ENCODE measurements around the gene EEFSEC. TPM values are rescaled to one million over a fixed set of nuclear protein-coding genes. Genes with fewer than 3 reads are reported as not detected.

The EEFSEC gene
- polyA plus RNA-seq, 1 donor from 2014 or later: 4.6 TPM

DNA sequence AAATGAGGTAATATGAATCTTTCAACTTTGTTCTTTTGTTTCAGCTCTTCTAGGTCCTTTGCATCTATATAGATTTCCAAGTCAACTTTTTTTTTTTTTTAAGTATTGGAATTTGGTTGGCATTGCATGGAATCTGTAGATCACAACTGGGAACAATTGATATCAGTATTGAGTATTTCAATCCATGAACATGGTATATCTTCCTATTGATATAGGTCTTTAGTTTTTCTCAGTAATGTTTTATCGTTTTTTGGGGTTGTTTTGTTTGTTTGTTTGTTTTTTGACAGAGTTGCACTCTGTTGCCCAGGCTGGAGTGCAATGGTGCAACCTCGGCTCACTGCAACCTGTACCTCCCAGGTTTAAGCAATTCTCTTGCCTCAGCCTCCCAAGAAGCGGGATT is 137.2 kb downstream of the EEFSEC start:
- Histone ChIP-seq H2AFZ (ENCODE audit: low read depth, low read length) (no peak overlapping the region), H3K9me2 (ENCODE audit: insufficient read depth, low read length) (no peaks in the 10 kb centered on the region)
- no peak for TF ChIP-seq RAD21 (conservative IDR thresholded peaks at IDR 0.05)
- TF ChIP-seq, protein P1, sequence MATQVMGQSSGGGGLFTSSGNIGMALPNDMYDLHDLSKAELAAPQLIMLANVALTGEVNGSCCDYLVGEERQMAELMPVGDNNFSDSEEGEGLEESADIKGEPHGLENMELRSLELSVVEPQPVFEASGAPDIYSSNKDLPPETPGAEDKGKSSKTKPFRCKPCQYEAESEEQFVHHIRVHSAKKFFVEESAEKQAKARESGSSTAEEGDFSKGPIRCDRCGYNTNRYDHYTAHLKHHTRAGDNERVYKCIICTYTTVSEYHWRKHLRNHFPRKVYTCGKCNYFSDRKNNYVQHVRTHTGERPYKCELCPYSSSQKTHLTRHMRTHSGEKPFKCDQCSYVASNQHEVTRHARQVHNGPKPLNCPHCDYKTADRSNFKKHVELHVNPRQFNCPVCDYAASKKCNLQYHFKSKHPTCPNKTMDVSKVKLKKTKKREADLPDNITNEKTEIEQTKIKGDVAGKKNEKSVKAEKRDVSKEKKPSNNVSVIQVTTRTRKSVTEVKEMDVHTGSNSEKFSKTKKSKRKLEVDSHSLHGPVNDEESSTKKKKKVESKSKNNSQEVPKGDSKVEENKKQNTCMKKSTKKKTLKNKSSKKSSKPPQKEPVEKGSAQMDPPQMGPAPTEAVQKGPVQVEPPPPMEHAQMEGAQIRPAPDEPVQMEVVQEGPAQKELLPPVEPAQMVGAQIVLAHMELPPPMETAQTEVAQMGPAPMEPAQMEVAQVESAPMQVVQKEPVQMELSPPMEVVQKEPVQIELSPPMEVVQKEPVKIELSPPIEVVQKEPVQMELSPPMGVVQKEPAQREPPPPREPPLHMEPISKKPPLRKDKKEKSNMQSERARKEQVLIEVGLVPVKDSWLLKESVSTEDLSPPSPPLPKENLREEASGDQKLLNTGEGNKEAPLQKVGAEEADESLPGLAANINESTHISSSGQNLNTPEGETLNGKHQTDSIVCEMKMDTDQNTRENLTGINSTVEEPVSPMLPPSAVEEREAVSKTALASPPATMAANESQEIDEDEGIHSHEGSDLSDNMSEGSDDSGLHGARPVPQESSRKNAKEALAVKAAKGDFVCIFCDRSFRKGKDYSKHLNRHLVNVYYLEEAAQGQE (IDR thresholded peaks at IDR 0.05; ENCODE audit: borderline replicate concordance): no peak
- no peak for TF ChIP-seq TAF1 (IDR thresholded peaks at IDR 0.05; ENCODE audit: low read depth)
- TF ChIP-seq EZH2 (IDR thresholded peaks at IDR 0.05; ENCODE audit: borderline replicate concordance, insufficient read depth, low read length, poor library complexity, severe bottlenecking): no peak

DNA sequence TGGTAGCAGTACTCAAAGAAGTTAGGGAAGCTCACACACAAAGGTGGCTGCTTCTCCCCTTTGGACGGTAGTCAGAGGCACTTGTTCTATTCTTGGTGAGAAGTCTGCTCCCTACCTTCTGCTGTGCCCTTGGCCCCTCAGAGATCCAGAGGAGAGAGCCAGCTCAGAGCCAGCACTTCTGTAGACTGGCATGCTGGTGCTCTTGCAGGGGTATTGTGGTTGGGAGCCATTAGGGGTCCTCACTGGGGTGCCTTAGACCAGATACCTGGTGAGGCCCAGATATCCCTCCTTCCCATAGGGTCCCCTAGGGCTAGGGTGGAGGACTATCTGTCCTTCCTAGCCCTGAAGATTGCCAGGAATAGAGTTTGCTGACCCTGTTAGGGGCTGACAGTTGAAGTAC is 140.6 kb downstream of the EEFSEC start:
- Histone ChIP-seq H3K27me3 (ENCODE audit: insufficient read depth, low read depth, low read length) (no peaks in the 10 kb centered on the region), H3F3A (ENCODE audit: insufficient read depth, low read length, poor library complexity, severe bottlenecking) (no peaks in the 10 kb centered on the region), H3K9ac (ENCODE audit: low read length) (no peak overlapping the region), H3K79me2 (replicated peaks; ENCODE audit: insufficient read depth, low read length) (no peaks in the 10 kb centered on the region), H3K9me3 (ENCODE audit: low read length) (no peaks in the 10 kb centered on the region), H3K27ac (ENCODE audit: low read length) (no peak overlapping the region), H3K9me2 (ENCODE audit: insufficient read depth, low read length) (no peaks in the 10 kb centered on the region), H3K4me3 (ENCODE audit: low read length) (no peak overlapping the region), H2AFZ (ENCODE audit: low read depth, low read length) (no peak overlapping the region), H3K36me3 (ENCODE audit: insufficient read depth, low read length) (no peaks in the 10 kb centered on the region), H4K20me1 (ENCODE audit: insufficient read depth) (no peaks in the 10 kb centered on the region), H3K4me2 (ENCODE audit: low read length) (no peak overlapping the region)
- no peak for TF ChIP-seq SMC3 (conservative IDR thresholded peaks at IDR 0.05; ENCODE audit: poor library complexity)
- TF ChIP-seq, protein P1 (IDR thresholded peaks at IDR 0.05; ENCODE audit: borderline replicate concordance): no peak
- TF ChIP-seq EP300 (conservative IDR thresholded peaks at IDR 0.05; ENCODE audit: poor library complexity, severe bottlenecking): no peak
- no peak for TF ChIP-seq TAF1 (IDR thresholded peaks at IDR 0.05; ENCODE audit: low read depth)
- TF ChIP-seq RAD21 (conservative IDR thresholded peaks at IDR 0.05): no peak
- TF ChIP-seq MXI1 (conservative IDR thresholded peaks at IDR 0.05; ENCODE audit: poor library complexity, severe bottlenecking): no peak
- TF ChIP-seq EZH2 (IDR thresholded peaks at IDR 0.05; ENCODE audit: borderline replicate concordance, insufficient read depth, low read length, poor library complexity, severe bottlenecking): no peak
- TF ChIP-seq, protein P2, sequence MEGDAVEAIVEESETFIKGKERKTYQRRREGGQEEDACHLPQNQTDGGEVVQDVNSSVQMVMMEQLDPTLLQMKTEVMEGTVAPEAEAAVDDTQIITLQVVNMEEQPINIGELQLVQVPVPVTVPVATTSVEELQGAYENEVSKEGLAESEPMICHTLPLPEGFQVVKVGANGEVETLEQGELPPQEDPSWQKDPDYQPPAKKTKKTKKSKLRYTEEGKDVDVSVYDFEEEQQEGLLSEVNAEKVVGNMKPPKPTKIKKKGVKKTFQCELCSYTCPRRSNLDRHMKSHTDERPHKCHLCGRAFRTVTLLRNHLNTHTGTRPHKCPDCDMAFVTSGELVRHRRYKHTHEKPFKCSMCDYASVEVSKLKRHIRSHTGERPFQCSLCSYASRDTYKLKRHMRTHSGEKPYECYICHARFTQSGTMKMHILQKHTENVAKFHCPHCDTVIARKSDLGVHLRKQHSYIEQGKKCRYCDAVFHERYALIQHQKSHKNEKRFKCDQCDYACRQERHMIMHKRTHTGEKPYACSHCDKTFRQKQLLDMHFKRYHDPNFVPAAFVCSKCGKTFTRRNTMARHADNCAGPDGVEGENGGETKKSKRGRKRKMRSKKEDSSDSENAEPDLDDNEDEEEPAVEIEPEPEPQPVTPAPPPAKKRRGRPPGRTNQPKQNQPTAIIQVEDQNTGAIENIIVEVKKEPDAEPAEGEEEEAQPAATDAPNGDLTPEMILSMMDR (IDR thresholded peaks at IDR 0.05; ENCODE audit: poor library complexity, severe bottlenecking): no peak
- no peak for TF ChIP-seq POLR2AphosphoS5 (IDR thresholded peaks at IDR 0.05)

More for the DNA sequence above, 137.2 kb downstream of the EEFSEC start:
- no peaks in the 10 kb centered on the region for H3K36me3 ChIP-seq (ENCODE audit: insufficient read depth, low read length)
- no peak overlapping the region for H3K27ac ChIP-seq (ENCODE audit: low read length)
- H3K4me2 ChIP-seq (ENCODE audit: low read length): no peak overlapping the region
- no peaks in the 10 kb centered on the region for H4K20me1 ChIP-seq (ENCODE audit: insufficient read depth)
- no peaks in the 10 kb centered on the region for H3F3A ChIP-seq (ENCODE audit: insufficient read depth, low read length, poor library complexity, severe bottlenecking)
- no peaks in the 10 kb centered on the region for H3K79me2 ChIP-seq (replicated peaks; ENCODE audit: insufficient read depth, low read length)
- H3K4me3 ChIP-seq (ENCODE audit: low read length): no peak overlapping the region
- H3K9me3 ChIP-seq (ENCODE audit: low read length): no peaks in the 10 kb centered on the region
- H3K27me3 ChIP-seq (ENCODE audit: insufficient read depth, low read depth, low read length): no peaks in the 10 kb centered on the region
- H3K9ac ChIP-seq (ENCODE audit: low read length): no peak overlapping the region

Data from neural cell (in vitro differentiated cells).